HG03457 (cell line): ENCODE measurements around the gene CXorf58.
"Not testable (repeated sequence)": the region's sequence is repeated elsewhere in the genome, so short reads cannot be mapped to it uniquely, and the experiment has no call there.

ENCODE experiments used
- ATAC-seq: cut with Tn5 transposase; IDR thresholded peaks from one replicate; pipeline ENCODE4 v1.9.1; 2021; ENCODE audit warnings: moderate number of reproducible peaks; ENCODE audit not compliant: unreplicated experiment

The CXorf58 gene

GRCh38 chrX:23907498-23908218, at the start of gene CXorf58, which contains the start of gene APOO:
Gene CXorf58, plus strand, starts transcription at chrX:23908006. Its CDS starts 2,297 bp downstream, at chrX:23910303.
Gene APOO, minus strand, starts transcription at chrX:23907938. Its CDS starts 236 bp downstream, at chrX:23907702.
- ATAC-seq: peak; percentile 92

GRCh38 chrX:23859238-23859637, 48.6 kb upstream of the CXorf58 start:
- not testable (repeated sequence) for ATAC-seq

DNA sequence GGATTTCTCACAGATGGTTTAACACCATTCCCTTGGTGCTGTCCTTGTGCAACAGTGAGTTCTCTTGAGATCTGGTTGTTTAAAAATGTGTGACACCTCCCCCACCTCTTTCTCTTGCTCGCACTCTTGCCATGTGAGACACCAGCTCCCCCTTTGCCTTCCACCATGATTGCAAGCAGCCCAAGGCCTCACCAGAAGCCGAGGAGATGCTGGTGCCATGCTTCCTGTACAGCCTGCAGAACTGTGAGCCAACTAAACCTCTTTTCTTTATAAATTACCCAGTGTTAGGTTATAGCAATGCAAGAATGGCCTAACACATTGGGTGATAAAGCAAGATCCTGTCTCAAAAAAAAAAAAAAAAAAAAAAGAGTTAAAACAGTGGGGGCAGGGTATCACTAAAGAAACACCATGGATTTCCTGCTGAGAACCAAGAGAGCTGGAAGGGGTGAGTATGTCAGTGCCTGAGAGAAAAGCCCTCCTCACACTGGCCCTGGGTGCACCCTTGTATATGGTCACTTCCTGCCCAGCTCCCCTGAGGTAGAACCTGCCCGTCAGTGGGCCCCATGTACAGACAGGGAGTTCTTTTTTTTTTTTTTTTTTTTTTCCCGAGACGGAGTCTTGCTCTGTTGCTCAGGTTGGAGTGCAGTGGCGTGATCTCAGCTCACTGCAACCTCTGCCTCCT, 46.5 kb upstream of the CXorf58 start:
- ATAC-seq: no peak

DNA sequence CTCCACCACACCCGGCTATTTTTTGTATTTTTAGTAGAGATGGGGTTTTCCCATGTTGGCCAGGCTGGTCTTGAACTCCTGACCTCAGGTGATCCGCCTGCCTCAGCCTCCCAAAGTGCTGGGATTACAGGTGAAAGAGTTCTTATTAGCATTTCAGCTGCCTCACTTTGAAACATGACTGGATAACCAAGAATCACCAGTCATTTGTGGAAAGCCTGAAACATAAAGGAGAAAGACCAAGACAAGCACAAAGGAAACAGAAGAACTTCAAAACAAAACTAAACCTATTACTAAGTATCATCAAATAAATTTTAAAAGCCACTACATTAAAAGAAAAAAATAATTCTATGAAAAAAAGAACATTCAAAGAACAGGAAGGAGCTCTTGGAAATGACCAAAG, 45.9 kb upstream of the CXorf58 start:
- ATAC-seq: not testable (repeated sequence)

- ATAC-seq: no peak
Observed at GRCh38 chrX:23864742-23865326, 43.0 kb upstream of the CXorf58 start.

DNA sequence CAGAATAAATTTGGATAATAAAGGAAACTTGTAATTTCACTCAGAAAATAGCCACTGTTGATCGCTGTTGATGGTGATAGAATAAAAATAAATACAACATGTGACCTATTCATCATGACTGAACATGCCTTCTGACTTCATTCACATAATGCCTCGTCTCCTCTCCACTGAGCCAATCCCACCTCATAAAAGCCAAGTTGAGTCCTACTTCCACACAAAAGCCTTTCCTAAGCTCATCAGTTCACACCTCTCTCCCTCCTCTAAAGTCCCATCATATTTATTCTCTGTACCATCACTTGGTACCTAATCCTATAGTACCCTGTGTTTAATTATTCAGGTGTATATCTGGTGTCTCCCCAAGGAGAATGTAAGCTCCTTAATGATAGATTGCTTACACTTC, 37.8 kb upstream of the CXorf58 start:
- no peak for ATAC-seq

DNA sequence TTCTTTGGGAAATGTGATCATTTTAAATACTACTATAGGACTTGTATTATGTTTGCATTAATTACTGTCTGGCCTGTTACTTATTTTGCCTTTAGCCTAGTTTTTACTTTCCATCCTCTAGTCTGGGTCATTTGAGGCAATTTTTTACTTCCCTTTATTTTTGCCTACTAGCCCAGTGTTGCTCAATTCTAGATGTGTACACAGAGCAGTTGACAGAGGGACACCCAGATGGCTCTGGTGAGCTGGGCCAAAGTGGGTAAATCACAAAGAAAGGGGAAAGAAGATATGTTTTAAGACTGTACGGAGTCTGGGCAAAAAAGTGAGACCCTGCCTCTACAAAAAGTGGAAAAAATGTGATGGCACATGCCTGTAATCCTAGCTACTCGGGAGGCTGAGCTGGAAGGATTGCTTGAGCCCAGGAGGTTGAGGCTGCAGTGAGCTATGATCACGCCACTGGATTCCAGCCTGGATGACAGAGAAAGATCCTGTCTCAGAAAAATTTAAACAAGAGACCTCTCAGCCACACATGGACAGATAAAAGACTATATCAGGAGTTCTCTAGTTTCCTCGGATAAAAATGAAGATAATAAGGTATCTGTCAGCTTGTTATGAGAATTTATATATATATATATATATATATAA, 35.8 kb upstream of the CXorf58 start:
- no peak for ATAC-seq

- no peak for ATAC-seq
Observed at GRCh38 chrX:23879380-23880090, 28.3 kb upstream of the CXorf58 start.

GRCh38 chrX:23883737-23884354, 24.0 kb upstream of the CXorf58 start:
- ATAC-seq: no peak

GRCh38 chrX:23884427-23885024, 23.3 kb upstream of the CXorf58 start:
- ATAC-seq: no peak

DNA sequence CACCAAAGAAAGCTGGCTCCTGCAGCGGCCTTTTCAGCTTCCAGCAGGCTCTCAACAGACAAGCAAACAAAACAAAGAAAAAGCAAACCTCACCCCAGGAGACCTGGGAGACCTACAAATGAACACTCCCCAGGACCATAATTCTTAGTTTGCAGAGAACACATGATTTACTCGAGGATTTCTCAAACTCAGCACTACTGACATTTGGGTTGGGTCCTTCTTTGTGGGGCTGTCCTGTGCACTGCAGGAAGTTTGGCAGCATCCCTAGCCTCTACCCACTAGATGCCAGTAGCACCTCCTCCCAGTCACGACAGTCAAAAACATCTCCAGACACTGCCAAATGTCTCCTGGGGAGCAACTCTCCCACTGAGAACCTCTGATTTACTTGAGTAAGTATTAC, 22.0 kb upstream of the CXorf58 start:
- no peak for ATAC-seq

GRCh38 chrX:23887451-23887850, 20.4 kb upstream of the CXorf58 start:
- ATAC-seq: no peak

DNA sequence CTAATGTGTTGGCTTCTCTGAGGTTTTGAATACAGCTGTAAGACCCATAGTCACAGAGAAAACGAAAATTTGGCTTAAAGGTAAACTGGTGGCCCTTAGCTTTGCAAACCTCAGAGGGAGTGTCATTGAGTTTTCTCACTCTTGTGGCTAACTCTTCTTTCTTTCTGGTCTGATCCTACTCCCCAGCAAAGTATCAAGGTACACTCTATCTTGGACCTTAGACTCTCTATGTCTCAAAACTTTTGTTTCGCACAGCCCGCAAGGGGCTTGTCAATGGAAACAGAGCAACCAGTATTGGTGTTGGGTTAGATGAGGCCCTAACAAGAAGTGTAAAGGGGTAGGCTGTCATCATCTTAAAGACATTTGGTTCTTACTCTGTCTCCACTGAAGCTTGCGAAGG, 19.9 kb upstream of the CXorf58 start:
- no peak for ATAC-seq

DNA sequence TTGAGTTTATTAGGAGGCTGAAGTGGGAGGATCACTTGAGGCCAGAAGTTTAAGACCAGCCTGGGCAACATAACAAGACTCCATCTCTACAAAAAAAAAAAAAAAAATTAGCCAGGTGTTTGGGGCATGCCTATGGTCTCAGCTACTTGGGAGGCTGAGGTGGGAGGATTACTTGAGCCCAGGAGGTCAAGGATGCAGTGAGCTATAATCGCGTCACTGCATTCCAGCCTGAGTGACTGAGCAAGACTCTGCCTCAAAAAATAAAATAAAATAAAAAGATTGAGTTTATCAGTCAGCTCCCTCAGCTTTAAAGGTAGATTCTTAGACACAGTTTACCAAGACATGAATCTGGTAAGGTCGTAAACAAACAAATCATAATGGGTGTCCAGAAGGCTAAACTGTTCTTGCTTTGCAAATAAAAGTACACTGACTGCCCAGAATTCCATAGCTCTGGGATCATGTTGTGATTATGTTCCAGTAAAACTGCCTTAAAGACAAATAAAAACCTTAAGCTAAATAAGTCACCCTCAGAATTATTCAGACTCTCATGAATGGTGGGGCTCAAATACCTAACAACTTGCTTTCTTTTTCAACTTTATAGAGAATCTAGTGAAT, 18.8 kb upstream of the CXorf58 start:
- no peak for ATAC-seq

DNA sequence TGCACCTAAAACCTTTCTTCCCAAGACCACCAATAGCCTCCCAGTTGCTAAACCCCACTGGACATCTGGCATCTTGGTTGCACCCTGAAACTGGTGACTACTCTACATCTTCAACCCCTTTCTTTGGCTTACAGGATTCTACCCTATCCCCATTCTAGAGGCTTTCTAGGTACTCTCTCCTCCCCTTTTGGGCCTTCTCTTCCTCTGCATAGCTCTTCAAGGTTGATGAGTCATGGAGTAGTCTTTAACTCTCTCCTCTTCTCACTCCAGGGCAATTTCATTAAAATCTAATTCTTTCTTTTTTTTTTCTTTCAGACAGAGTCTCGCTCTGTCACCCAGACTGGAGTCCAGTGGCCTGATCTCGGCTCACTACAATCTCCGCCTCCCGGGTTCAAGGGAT, 16.9 kb upstream of the CXorf58 start:
- no peak for ATAC-seq

- not testable (repeated sequence) for ATAC-seq
Observed at GRCh38 chrX:23894993-23895392, 12.8 kb upstream of the CXorf58 start.

- not testable (repeated sequence) for ATAC-seq
Observed at GRCh38 chrX:23896539-23896938, 11.3 kb upstream of the CXorf58 start.

DNA sequence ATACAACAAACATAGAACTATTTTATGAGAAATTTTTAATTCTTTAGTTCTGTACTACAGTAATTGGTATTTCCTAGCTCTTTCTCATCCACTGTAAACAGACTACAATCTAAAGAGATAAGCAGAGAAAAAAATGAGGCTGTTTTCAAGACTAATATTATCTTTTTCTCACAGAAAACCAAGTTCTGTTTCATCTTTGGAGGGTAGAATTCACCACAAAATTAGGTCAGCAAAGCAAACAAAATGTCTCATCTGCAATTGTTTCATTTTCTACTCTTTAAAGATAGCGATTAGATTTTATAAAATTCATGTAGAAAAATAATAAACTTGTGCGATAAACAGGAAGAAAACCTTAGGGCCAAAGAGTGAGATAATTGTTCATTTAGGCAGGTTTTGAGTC, 10.8 kb upstream of the CXorf58 start:
- ATAC-seq: no peak

DNA sequence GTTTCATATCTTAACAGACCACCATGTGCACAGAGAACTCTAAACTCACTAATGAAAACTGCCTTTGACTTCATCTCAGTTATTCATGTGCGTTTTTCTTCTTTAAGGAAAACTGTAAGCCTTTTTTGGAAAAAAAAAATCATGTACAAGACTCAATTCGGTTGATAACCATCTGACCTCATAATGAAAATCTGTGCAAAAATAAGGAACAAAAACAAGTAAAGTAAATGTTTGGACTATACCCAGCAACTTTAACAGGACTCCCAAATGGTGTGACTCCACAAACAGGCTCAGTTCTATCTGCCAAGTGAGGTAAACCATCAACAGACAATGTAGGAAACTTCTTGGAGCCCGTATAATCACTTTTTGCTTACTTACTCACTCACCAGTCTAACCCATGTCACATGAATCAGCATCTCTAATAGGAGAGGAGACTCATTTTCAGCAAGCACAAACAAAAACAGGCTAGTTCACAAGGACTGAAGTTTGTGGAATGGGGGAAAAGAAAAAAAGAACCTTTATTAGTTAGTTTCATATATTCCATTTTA, 9.3 kb upstream of the CXorf58 start:
- ATAC-seq: no peak
